ENCODE measurements around the gene MYLIP. TPM values are rescaled to one million over a fixed set of nuclear protein-coding genes. Genes with fewer than 3 reads are reported as not detected.

Gene MYLIP
- total and polyA plus RNA-seq, 2 donors from 2014 or later: 27.1 to 52.8 TPM

GRCh38 chr6:16130932-16131387 is 2.1 kb downstream of the MYLIP start:
- FAIRE-seq (peak; percentile 93), DNase-seq (peak in 3 of 5 donors; percentile 74 to 94 (median 91))
- no peaks in the 10 kb centered on the region for H3K9me3 ChIP-seq (ENCODE audit: control insufficient read depth in 2 of 3, insufficient read depth in 1 of 3, low read length in 3 of 3)
- intact Hi-C loops (cut with DNase I): no loop called here
- H3K27me3 ChIP-seq (ENCODE audit: control insufficient read depth, insufficient read depth, low read length): no peaks in the 10 kb centered on the region
- peaks cover 0 to 25% (median 7%) of the 10 kb centered on the region in 3 donors for H3K4me1 ChIP-seq (ENCODE audit: control insufficient read depth in 2 of 3, insufficient read depth in 2 of 3, low read depth in 1 of 3, low read length in 3 of 3)
- peak overlapping the region in 2 of 3 donors; percentile 71 to 72 for H3K9ac ChIP-seq (ENCODE audit: low read length in 3 of 3)
- TF ChIP-seq CTCF (IDR thresholded peaks at IDR 0.05; ENCODE audit: borderline replicate concordance, extremely low read depth, insufficient read depth): no peak
- H3K36me3 ChIP-seq (ENCODE audit: control insufficient read depth in 2 of 3, insufficient read depth in 3 of 3, low read length in 3 of 3): no peaks in the 10 kb centered on the region
- peak overlapping the region; percentile 74 to 95 (median 77) for H3K4me3 ChIP-seq (ENCODE audit: low read length in 3 of 3)
- H3K27ac ChIP-seq (ENCODE audit: low read depth in 2 of 2, low read length in 2 of 2): peak overlapping the region; percentile 96 to 97

GRCh38 chr6:16132909-16133308 is 4.0 kb downstream of the MYLIP start:
- FAIRE-seq: no peak
- no peak overlapping the region for H3K27ac ChIP-seq (ENCODE audit: low read depth in 2 of 2, low read length in 2 of 2)
- H3K36me3 ChIP-seq (ENCODE audit: control insufficient read depth in 2 of 3, insufficient read depth in 3 of 3, low read length in 3 of 3): peaks cover 0 to 2% (median 0%) of the 10 kb centered on the region in 3 donors
- H3K9ac ChIP-seq (ENCODE audit: low read length in 3 of 3): no peak overlapping the region
- H3K9me3 ChIP-seq (ENCODE audit: control insufficient read depth in 2 of 3, insufficient read depth in 1 of 3, low read length in 3 of 3): no peaks in the 10 kb centered on the region
- no peaks in the 10 kb centered on the region for H3K27me3 ChIP-seq (ENCODE audit: control insufficient read depth, insufficient read depth, low read length)
- H3K4me1 ChIP-seq (ENCODE audit: control insufficient read depth in 2 of 3, insufficient read depth in 2 of 3, low read depth in 1 of 3, low read length in 3 of 3): peaks cover 0 to 41% (median 15%) of the 10 kb centered on the region in 3 donors
- DNase-seq: no peak
- H3K4me3 ChIP-seq (ENCODE audit: low read length in 3 of 3): peak overlapping the region in 1 of 3 donors; percentile 95
- intact Hi-C loops (cut with DNase I): no loop called here
- no peak for TF ChIP-seq CTCF (IDR thresholded peaks at IDR 0.05; ENCODE audit: borderline replicate concordance, extremely low read depth, insufficient read depth)

GRCh38 chr6:16134430-16134829 is 5.5 kb downstream of the MYLIP start:
- peaks cover 0 to 2% (median 0%) of the 10 kb centered on the region in 3 donors for H3K36me3 ChIP-seq (ENCODE audit: control insufficient read depth in 2 of 3, insufficient read depth in 3 of 3, low read length in 3 of 3)
- no peak overlapping the region for H3K9ac ChIP-seq (ENCODE audit: low read length in 3 of 3)
- no peaks in the 10 kb centered on the region for H3K9me3 ChIP-seq (ENCODE audit: control insufficient read depth in 2 of 3, insufficient read depth in 1 of 3, low read length in 3 of 3)
- intact Hi-C loops (cut with DNase I): no loop called here
- no peak overlapping the region for H3K27ac ChIP-seq (ENCODE audit: low read depth in 2 of 2, low read length in 2 of 2)
- H3K4me3 ChIP-seq (ENCODE audit: low read length in 3 of 3): no peak overlapping the region
- H3K27me3 ChIP-seq (ENCODE audit: control insufficient read depth, insufficient read depth, low read length): no peaks in the 10 kb centered on the region
- DNase-seq: no peak
- no peak for FAIRE-seq
- no peak for TF ChIP-seq CTCF (IDR thresholded peaks at IDR 0.05; ENCODE audit: borderline replicate concordance, extremely low read depth, insufficient read depth)
- H3K4me1 ChIP-seq (ENCODE audit: control insufficient read depth in 2 of 3, insufficient read depth in 2 of 3, low read depth in 1 of 3, low read length in 3 of 3): peaks cover 0 to 49% (median 23%) of the 10 kb centered on the region in 3 donors

GRCh38 chr6:16135066-16135465 is 6.2 kb downstream of the MYLIP start:
- no peak for DNase-seq
- peak overlapping the region in 1 of 3 donors; percentile 22 for H3K4me3 ChIP-seq (ENCODE audit: low read length in 3 of 3)
- no peaks in the 10 kb centered on the region for H3K27me3 ChIP-seq (ENCODE audit: control insufficient read depth, insufficient read depth, low read length)
- no peaks in the 10 kb centered on the region for H3K9me3 ChIP-seq (ENCODE audit: control insufficient read depth in 2 of 3, insufficient read depth in 1 of 3, low read length in 3 of 3)
- H3K27ac ChIP-seq (ENCODE audit: low read depth in 2 of 2, low read length in 2 of 2): no peak overlapping the region
- peak overlapping the region in 1 of 3 donors; percentile 37 for H3K9ac ChIP-seq (ENCODE audit: low read length in 3 of 3)
- TF ChIP-seq CTCF (IDR thresholded peaks at IDR 0.05; ENCODE audit: borderline replicate concordance, extremely low read depth, insufficient read depth): no peak
- no peak for FAIRE-seq
- peaks cover 0 to 52% (median 23%) of the 10 kb centered on the region in 3 donors for H3K4me1 ChIP-seq (ENCODE audit: control insufficient read depth in 2 of 3, insufficient read depth in 2 of 3, low read depth in 1 of 3, low read length in 3 of 3)
- intact Hi-C loops (cut with DNase I): no loop called here
- H3K36me3 ChIP-seq (ENCODE audit: control insufficient read depth in 2 of 3, insufficient read depth in 3 of 3, low read length in 3 of 3): peaks cover 0 to 2% (median 0%) of the 10 kb centered on the region in 3 donors

Data from kidney (tissue), 14 donors.